IMR-90 (cell line): Measurements from ENCODE around the gene CCDC88B.

Source experiments
- BHLHE40 ChIP-seq: fragments of 150-350 bp; IDR thresholded peaks from 2 replicates; pipeline ENCODE4 v1.6.1; 2016; ENCODE audit warnings: mild to moderate bottlenecking, low read depth, low read length
- CEBPB ChIP-seq: IDR thresholded peaks from 2 replicates; pipeline ENCODE4 v1.6.1; 2012; ENCODE audit warnings: low read depth, low read length, improper control_type of control experiment
- CTCF ChIP-seq: conservative IDR thresholded peaks from 2 replicates; pipeline ENCODE4 v1.5.1; 2012; ENCODE audit warnings: mild to moderate bottlenecking, low read depth, low read length, improper control_type of control experiment
- FOS ChIP-seq: fragments of 150-350 bp; IDR thresholded peaks from 2 replicates; pipeline ENCODE4 v1.6.1; 2016; ENCODE audit warnings: low read depth, low read length
- MAFK ChIP-seq: IDR thresholded peaks from 2 replicates; pipeline ENCODE4 v1.6.1; 2012; ENCODE audit warnings: low read depth, low read length, improper control_type of control experiment
- MXI1 ChIP-seq: IDR thresholded peaks from 2 replicates; pipeline ENCODE4 v1.6.1; 2012; ENCODE audit warnings: low read depth, mild to moderate bottlenecking, low read length, moderate library complexity, borderline replicate concordance
- NFE2L2 ChIP-seq: fragments of 150-350 bp; IDR thresholded peaks from 2 replicates; pipeline ENCODE4 v1.6.1; 2016; ENCODE audit warnings: low read depth, mild to moderate bottlenecking, low read length
- POLR2A ChIP-seq: IDR thresholded peaks from 2 replicates; pipeline ENCODE4 v1.6.1; 2012; ENCODE audit warnings: mild to moderate bottlenecking, low read depth, low read length
- RCOR1 ChIP-seq: IDR thresholded peaks from 2 replicates; pipeline ENCODE4 v1.6.1; 2012; ENCODE audit warnings: mild to moderate bottlenecking, low read length, improper control_type of control experiment; ENCODE audit not compliant: insufficient replicate concordance
- RFX5 ChIP-seq: IDR thresholded peaks from 2 replicates; pipeline ENCODE4 v1.8.0; 2012; ENCODE audit warnings: low read depth, mild to moderate bottlenecking, low read length, moderate library complexity
- USF2 ChIP-seq: fragments of 150-350 bp; IDR thresholded peaks from 2 replicates; pipeline ENCODE4 v1.6.1; 2017; ENCODE audit warnings: mild to moderate bottlenecking, antibody characterized with exemption, low read length, low read depth

GRCh38 chr11:64406221-64406946 lies 66.4 kb downstream of the CCDC88B start:
- TF ChIP-seq POLR2A, result no peak
- TF ChIP-seq CTCF, result no peak
- no peak for TF ChIP-seq FOS
- no peak for TF ChIP-seq MAFK
- no peak for TF ChIP-seq CEBPB
- no peak for TF ChIP-seq USF2
- no peak for TF ChIP-seq MXI1
- no peak for TF ChIP-seq BHLHE40
- no peak for TF ChIP-seq NFE2L2
- no peak for TF ChIP-seq RFX5
- TF ChIP-seq RCOR1, result no peak
